HT1080 (cell line): ENCODE results near the gene PTPRN2. TPM values are rescaled to one million over a fixed set of nuclear protein-coding genes. Genes with fewer than 3 reads are reported as not detected.
A peak's percentile ranks its signal among the peaks of the same experiment; 100 is the strongest.

Experiments used
- DNase-seq: peaks from one replicate; pipeline ENCODE4 v3.0.0-alpha.2; 2015; ENCODE audit warnings: low read depth
- total RNA-seq: library from RNA; depleted of rRNA; stranded (reverse); fragments of >200 nt; shearing (Covaris generic); gene quantifications from 2 replicates; pipeline ENCODE4 v1.2.3, GENCODE V29; 2014

Gene PTPRN2
- total RNA-seq, 1 experiment from 2014 or later, result 0.31 TPM

- no peak for DNase-seq
Measured at GRCh38 chr7:157650801-157651200, 936.8 kb downstream of the PTPRN2 start.

- DNase-seq, result no peak
Measured at GRCh38 chr7:157650131-157650631, 937.4 kb downstream of the PTPRN2 start.

- no peak for DNase-seq
Measured at GRCh38 chr7:157646551-157646950, 941.1 kb downstream of the PTPRN2 start.

GRCh38 chr7:157645539-157645938 lies 942.1 kb downstream of the PTPRN2 start:
- no peak for DNase-seq

- no peak for DNase-seq
Measured at GRCh38 chr7:157644946-157645345, 942.7 kb downstream of the PTPRN2 start.

GRCh38 chr7:157643525-157643970 lies 944.1 kb downstream of the PTPRN2 start:
- DNase-seq, result no peak

GRCh38 chr7:157641866-157642265 lies 945.8 kb downstream of the PTPRN2 start:
- no peak for DNase-seq

GRCh38 chr7:157640144-157640543 lies 947.5 kb downstream of the PTPRN2 start:
- DNase-seq, result no peak

- no peak for DNase-seq
Measured at GRCh38 chr7:157638563-157638962, 949.1 kb downstream of the PTPRN2 start.

GRCh38 chr7:157637216-157637949 lies 950.2 kb downstream of the PTPRN2 start:
- no peak for DNase-seq

- no peak for DNase-seq
Measured at GRCh38 chr7:157635669-157636068, 952.0 kb downstream of the PTPRN2 start.

- no peak for DNase-seq
Measured at GRCh38 chr7:157635148-157635500, 952.5 kb downstream of the PTPRN2 start.

- no peak for DNase-seq
Measured at GRCh38 chr7:157634401-157635147, 953.0 kb downstream of the PTPRN2 start.

GRCh38 chr7:157633465-157634185 lies 954.0 kb downstream of the PTPRN2 start:
- no peak for DNase-seq

- no peak for DNase-seq
Measured at GRCh38 chr7:157630301-157630853, 957.2 kb downstream of the PTPRN2 start.

GRCh38 chr7:157628456-157628855 lies 959.2 kb downstream of the PTPRN2 start:
- DNase-seq, result no peak

GRCh38 chr7:157627646-157628045 lies 960.0 kb downstream of the PTPRN2 start:
- DNase-seq, result peak; percentile 64

- DNase-seq, result no peak
Measured at GRCh38 chr7:157627033-157627432, 960.6 kb downstream of the PTPRN2 start.

GRCh38 chr7:157625973-157626742 lies 961.5 kb downstream of the PTPRN2 start:
- no peak for DNase-seq

- DNase-seq, result no peak
Measured at GRCh38 chr7:157623556-157623955, 964.1 kb downstream of the PTPRN2 start.
